SU-DHL-6 (cell line): ENCODE data around the gene CR2.

ENCODE experiments used
- H2AFZ ChIP-seq: fragments of 200-600 bp; sonication (generic); 2 replicates; pipeline ENCODE4 v1.6.1; 2014; ENCODE audit warnings: low read depth, mild to moderate bottlenecking, moderate library complexity, mixed read lengths, antibody characterized with exemption, low read length; ENCODE audit not compliant: severe bottlenecking
- H3F3A ChIP-seq: fragments of 200-600 bp; shearing (Covaris generic); 2 replicates; pipeline ENCODE4 v1.6.0; 2016; ENCODE audit warnings: antibody characterized with exemption, mild to moderate bottlenecking; ENCODE audit not compliant: insufficient read depth
- H3K27ac ChIP-seq: fragments of 200-600 bp; sonication (generic); 2 replicates; pipeline ENCODE4 v1.5.1; 2016; ENCODE audit warnings: low read depth, mild to moderate bottlenecking, low read length, moderate library complexity, mixed read lengths
- H3K27me3 ChIP-seq: fragments of 200-600 bp; sonication (generic), shearing (Covaris generic); 2 replicates; pipeline ENCODE4 v1.6.0; 2014; ENCODE audit warnings: mild to moderate bottlenecking, low read length
- H3K36me3 ChIP-seq: fragments of 200-600 bp; sonication (generic); 2 replicates; pipeline ENCODE4 v1.6.1; 2014; ENCODE audit warnings: mild to moderate bottlenecking, low read length, mixed read lengths
- H3K4me2 ChIP-seq: fragments of 300-600, 200-600 bp; shearing (Covaris generic), sonication (generic); 2 replicates; pipeline ENCODE4 v1.6.0; 2014; ENCODE audit warnings: low read length, low read depth, mild to moderate bottlenecking; ENCODE audit not compliant: poor library complexity, severe bottlenecking
- H3K4me3 ChIP-seq: fragments of 200-600 bp; sonication (generic); 2 replicates; pipeline ENCODE4 v1.5.1; 2014; ENCODE audit warnings: antibody characterized with exemption, low read length, mild to moderate bottlenecking, mixed read lengths; ENCODE audit not compliant: insufficient read depth, poor library complexity, severe bottlenecking
- H3K79me2 ChIP-seq: fragments of 200-600 bp; sonication (generic); 2 replicates; pipeline ENCODE4 v1.6.1; 2014; ENCODE audit warnings: mild to moderate bottlenecking, low read length, moderate library complexity; ENCODE audit not compliant: insufficient read depth
- H3K9ac ChIP-seq: fragments of 200-600 bp; sonication (generic); 2 replicates; pipeline ENCODE4 v1.7.0; 2014; ENCODE audit warnings: mild to moderate bottlenecking, low read length
- H3K9me2 ChIP-seq: fragments of 200-600 bp; sonication (generic); replicated peaks from 2 replicates; pipeline ENCODE4 v1.6.1; 2014; ENCODE audit warnings: low read length; ENCODE audit not compliant: insufficient read depth
- H3K9me3 ChIP-seq: fragments of 200-600 bp; sonication (generic); 2 replicates; pipeline ENCODE4 v1.6.1; 2014; ENCODE audit warnings: low read length, mixed read lengths; ENCODE audit not compliant: insufficient read depth
- H4K20me1 ChIP-seq: fragments of 200-600 bp; sonication (generic); 2 replicates; pipeline ENCODE4 v1.6.1; 2014; ENCODE audit warnings: low read depth, mild to moderate bottlenecking, antibody characterized with exemption, low read length, moderate library complexity, mixed read lengths
- EZH2phosphoT487 ChIP-seq: fragments of 200-600 bp; sonication (generic), shearing (Covaris generic); conservative IDR thresholded peaks from 2 replicates; pipeline ENCODE4 v1.6.1; 2018; ENCODE audit warnings: mild to moderate bottlenecking, antibody characterized with exemption, low read length, moderate library complexity, mixed read lengths
- TF ChIP-seq, protein P1 (sequence below): fragments of 200-600 bp; sonication (generic); IDR thresholded peaks from one replicate; pipeline ENCODE4 v1.5.1; 2017; ENCODE audit warnings: antibody characterized with exemption, mild to moderate bottlenecking, low read length, moderate library complexity; ENCODE audit not compliant: insufficient read depth, poor library complexity, severe bottlenecking

Gene CR2

DNA sequence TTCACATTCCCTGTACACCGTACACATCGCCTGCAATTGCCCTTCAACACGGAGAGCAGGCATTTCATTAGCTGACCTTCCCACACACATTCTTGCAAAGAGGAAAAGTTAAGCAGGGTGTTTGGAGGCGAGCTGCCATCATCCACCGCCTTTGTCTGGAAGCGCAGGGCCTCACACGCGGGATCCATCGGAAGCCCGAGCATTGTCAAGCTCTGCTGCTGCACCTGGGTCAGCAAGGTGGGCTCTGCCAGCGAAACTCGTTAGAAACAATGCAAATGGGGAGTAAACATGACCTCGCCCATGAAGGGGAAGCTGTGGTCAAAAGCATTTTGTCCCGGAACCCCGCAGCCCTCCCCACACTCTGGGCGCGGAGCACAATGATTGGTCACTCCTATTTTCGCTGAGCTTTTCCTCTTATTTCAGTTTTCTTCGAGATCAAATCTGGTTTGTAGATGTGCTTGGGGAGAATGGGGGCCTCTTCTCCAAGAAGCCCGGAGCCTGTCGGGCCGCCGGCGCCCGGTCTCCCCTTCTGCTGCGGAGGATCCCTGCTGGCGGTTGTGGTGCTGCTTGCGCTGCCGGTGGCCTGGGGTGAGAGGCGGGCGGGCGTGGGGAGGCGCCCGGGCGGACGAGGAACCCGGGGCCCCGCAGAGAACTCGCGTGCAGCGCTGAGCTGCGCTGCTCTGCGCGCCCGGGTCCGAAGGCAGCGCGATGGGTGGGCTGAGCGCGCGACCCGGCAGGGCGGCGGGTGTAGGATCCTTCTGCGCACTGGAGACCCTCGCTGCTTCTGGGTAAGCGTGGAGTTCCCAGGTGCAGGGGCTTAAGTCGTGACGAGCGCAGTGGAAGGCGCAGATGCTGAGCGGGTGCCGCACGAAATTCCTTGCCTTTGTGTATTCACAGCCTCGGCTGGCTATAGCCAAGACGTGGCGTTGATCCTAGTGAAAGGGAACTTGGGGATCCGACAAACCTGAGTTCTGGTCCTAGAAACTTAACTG lies 42.0 kb downstream of the CR2 start, which contains the start of gene CR1:
Gene CR1, plus strand, starts transcription at position 357 of the 992 bp plus-strand sequence. Its CDS starts 111 bp downstream, at position 468.
- H3K27ac ChIP-seq, result no peak within 1 kb of the TSS
- no peak within 1 kb of the TSS for H3K4me2 ChIP-seq
- H3K27me3 ChIP-seq, result no peaks in the 10 kb centered on the region
- no peaks in the 10 kb centered on the region for H3K79me2 ChIP-seq
- no peaks in the 10 kb centered on the region for H3F3A ChIP-seq
- no peaks in the 10 kb centered on the region for H4K20me1 ChIP-seq
- no peak for TF ChIP-seq EZH2phosphoT487
- TF ChIP-seq, protein P1, sequence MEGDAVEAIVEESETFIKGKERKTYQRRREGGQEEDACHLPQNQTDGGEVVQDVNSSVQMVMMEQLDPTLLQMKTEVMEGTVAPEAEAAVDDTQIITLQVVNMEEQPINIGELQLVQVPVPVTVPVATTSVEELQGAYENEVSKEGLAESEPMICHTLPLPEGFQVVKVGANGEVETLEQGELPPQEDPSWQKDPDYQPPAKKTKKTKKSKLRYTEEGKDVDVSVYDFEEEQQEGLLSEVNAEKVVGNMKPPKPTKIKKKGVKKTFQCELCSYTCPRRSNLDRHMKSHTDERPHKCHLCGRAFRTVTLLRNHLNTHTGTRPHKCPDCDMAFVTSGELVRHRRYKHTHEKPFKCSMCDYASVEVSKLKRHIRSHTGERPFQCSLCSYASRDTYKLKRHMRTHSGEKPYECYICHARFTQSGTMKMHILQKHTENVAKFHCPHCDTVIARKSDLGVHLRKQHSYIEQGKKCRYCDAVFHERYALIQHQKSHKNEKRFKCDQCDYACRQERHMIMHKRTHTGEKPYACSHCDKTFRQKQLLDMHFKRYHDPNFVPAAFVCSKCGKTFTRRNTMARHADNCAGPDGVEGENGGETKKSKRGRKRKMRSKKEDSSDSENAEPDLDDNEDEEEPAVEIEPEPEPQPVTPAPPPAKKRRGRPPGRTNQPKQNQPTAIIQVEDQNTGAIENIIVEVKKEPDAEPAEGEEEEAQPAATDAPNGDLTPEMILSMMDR, result no peak
- no peak within 1 kb of the TSS for H2AFZ ChIP-seq
- H3K9ac ChIP-seq, result no peak within 1 kb of the TSS
- no peaks in the 10 kb centered on the region for H3K9me3 ChIP-seq
- H3K9me2 ChIP-seq, result no peaks in the 10 kb centered on the region
- H3K4me3 ChIP-seq, result no peak within 1 kb of the TSS
- no peaks in the 10 kb centered on the region for H3K36me3 ChIP-seq

DNA sequence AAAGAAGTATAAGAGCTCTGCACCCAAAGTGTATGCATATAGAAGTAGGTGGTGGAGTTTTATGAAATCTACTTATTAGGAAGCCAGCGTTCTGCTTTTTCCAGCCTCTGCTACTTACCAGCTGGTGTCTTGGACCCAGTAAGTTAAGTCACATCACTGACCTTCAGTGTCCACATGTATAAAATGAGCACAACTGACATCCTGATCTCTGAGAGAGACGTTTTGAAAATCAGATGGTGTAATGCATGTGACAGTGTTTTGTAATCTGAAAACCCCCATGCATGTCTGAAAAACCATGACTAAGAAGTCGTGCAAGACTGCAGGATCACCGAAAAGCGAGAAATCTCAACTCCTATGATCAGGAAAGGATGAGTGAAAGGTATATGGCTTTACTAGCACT lies 43.8 kb downstream of the CR2 start:
- H4K20me1 ChIP-seq, result no peaks in the 10 kb centered on the region
- no peaks in the 10 kb centered on the region for H3K9me2 ChIP-seq
- no peaks in the 10 kb centered on the region for H3K36me3 ChIP-seq
- H3K27me3 ChIP-seq, result no peaks in the 10 kb centered on the region
- no peaks in the 10 kb centered on the region for H3K9me3 ChIP-seq
- no peak overlapping the region for H3K27ac ChIP-seq
- H3K9ac ChIP-seq, result no peak overlapping the region
- no peaks in the 10 kb centered on the region for H3K79me2 ChIP-seq
- H3F3A ChIP-seq, result no peaks in the 10 kb centered on the region
- no peak overlapping the region for H3K4me2 ChIP-seq
- no peak for TF ChIP-seq EZH2phosphoT487
- TF ChIP-seq, protein P1, result no peak
- H3K4me3 ChIP-seq, result no peak overlapping the region
- no peak overlapping the region for H2AFZ ChIP-seq

DNA sequence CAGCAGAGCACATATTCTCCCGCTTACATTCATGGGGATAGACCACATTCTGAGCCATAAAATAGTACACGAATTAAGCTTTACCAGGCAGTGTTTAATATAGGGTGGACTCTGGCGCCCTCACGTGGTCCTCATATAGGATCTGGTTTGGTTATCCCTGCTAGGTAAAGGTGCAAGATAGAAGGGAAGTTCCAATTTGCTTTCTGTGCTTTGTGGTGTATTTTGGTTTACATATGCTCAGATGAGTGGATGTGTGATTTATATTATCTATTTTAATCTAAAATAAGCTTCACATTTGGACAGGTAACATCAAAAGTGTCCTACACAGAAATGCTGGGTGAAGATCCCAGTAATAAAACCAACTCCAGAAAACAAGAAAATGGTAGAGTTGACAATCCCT lies 45.4 kb downstream of the CR2 start:
- Histone ChIP-seq H3K27me3 (no peaks in the 10 kb centered on the region), H4K20me1 (no peaks in the 10 kb centered on the region), H3K9me2 (no peaks in the 10 kb centered on the region), H3K4me2 (no peak overlapping the region), H3F3A (no peaks in the 10 kb centered on the region), H3K9ac (no peak overlapping the region), H3K27ac (no peak overlapping the region), H3K79me2 (no peaks in the 10 kb centered on the region), H3K9me3 (no peaks in the 10 kb centered on the region), H2AFZ (no peak overlapping the region), H3K4me3 (no peak overlapping the region), H3K36me3 (no peaks in the 10 kb centered on the region)
- TF ChIP-seq EZH2phosphoT487, result no peak
- TF ChIP-seq, protein P1, result peak; percentile 53
